HepG2 (cell line): ENCODE data around the gene MTX3. TPM values are rescaled to one million over a fixed set of nuclear protein-coding genes. Genes with fewer than 3 reads are reported as not detected.

Experiments used
- ARNT2 ChIP-seq: sonication (generic); formaldehyde crosslinking; IDR thresholded peaks from 2 replicates; pipeline ENCODE4 v1.8.0; 2022; ENCODE audit warnings: mild to moderate bottlenecking, low read depth, missing genetic modification reagents, moderate library complexity
- DMAP1 ChIP-seq: IDR thresholded peaks from 2 replicates; pipeline ENCODE4 v1.6.1; 2016
- HNRNPL ChIP-seq: fragments of 200-400 bp; formaldehyde crosslinking; IDR thresholded peaks from 2 replicates; pipeline ENCODE4 v1.6.1; 2017; ENCODE audit warnings: mild to moderate bottlenecking, low read depth, low read length
- KLF13 ChIP-seq: sonication (generic); formaldehyde crosslinking; IDR thresholded peaks from 2 replicates; pipeline ENCODE4 v1.4.0; 2020; ENCODE audit warnings: mild to moderate bottlenecking, missing genetic modification reagents
- SAP130 ChIP-seq: IDR thresholded peaks from 2 replicates; pipeline ENCODE4 v1.6.1; 2016; ENCODE audit warnings: low read depth
- YEATS4 ChIP-seq: sonication (generic); formaldehyde crosslinking; IDR thresholded peaks from 2 replicates; pipeline ENCODE4 v1.4.0; 2020; ENCODE audit warnings: missing genetic modification reagents, borderline replicate concordance
- ZNF326 ChIP-seq: sonication (generic); formaldehyde crosslinking; IDR thresholded peaks from 2 replicates; pipeline ENCODE4 v1.4.0; 2020; ENCODE audit warnings: missing genetic modification reagents, borderline replicate concordance
- ZNF331 ChIP-seq: sonication (generic); formaldehyde crosslinking; IDR thresholded peaks from 2 replicates; pipeline ENCODE4 v1.4.0; 2020; ENCODE audit warnings: missing genetic modification reagents
- ZNF572 ChIP-seq: sonication (generic); formaldehyde crosslinking; IDR thresholded peaks from 2 replicates; pipeline ENCODE4 v1.5.1; 2020; ENCODE audit warnings: mild to moderate bottlenecking, missing genetic modification reagents
- ZNF737 ChIP-seq: sonication (generic); formaldehyde crosslinking; IDR thresholded peaks from 2 replicates; pipeline ENCODE4 v1.5.0; 2020; ENCODE audit warnings: missing genetic modification reagents, mild to moderate bottlenecking, borderline replicate concordance
- ZNF773 ChIP-seq: sonication (generic); formaldehyde crosslinking; IDR thresholded peaks from 2 replicates; pipeline ENCODE4 v1.4.0; 2020; ENCODE audit warnings: missing genetic modification reagents, borderline replicate concordance
- polyA plus RNA-seq, 8 experiments: library from polyadenylated mRNA; depleted of rRNA in 3 of 8; stranded (reverse) in 7 of 8; unstranded in 1 of 8; fragments of >200 nt; fragmentation: Illumina TruSeq in 4 of 8; extraction: Trizol in 4 of 8; gene quantifications; 2 replicates each; pipeline versions ENCODE4 v1.2.1 to v1.2.3, GENCODE V29; 2011 to 2016; ENCODE audit warnings: low read depth in 4 of 8, missing spikeins in 1 of 8, mixed read lengths in 1 of 8; ENCODE audit not compliant: insufficient read depth in 1 of 8
- total RNA-seq, 5 experiments: library from RNA; depleted of rRNA; stranded (reverse); fragments of >200 nt; fragmentation: Illumina TruSeq; extraction: Trizol; gene quantifications; 2 replicates each; pipeline ENCODE4 v1.2.3, GENCODE V29; 2016; ENCODE audit warnings: low read depth in 1 of 5
- TF ChIP-seq, protein P1 (sequence below): sonication (generic); formaldehyde crosslinking; IDR thresholded peaks from 2 replicates; pipeline ENCODE4 v1.5.1; 2020; ENCODE audit warnings: mild to moderate bottlenecking, missing genetic modification reagents, borderline replicate concordance
- TF ChIP-seq, protein P2 (sequence below): sonication (generic); formaldehyde crosslinking; IDR thresholded peaks from 2 replicates; pipeline ENCODE4 v1.5.0; 2020; ENCODE audit warnings: mild to moderate bottlenecking, missing genetic modification reagents, borderline replicate concordance
- TF ChIP-seq, protein P3 (sequence below): sonication (generic); formaldehyde crosslinking; IDR thresholded peaks from 2 replicates; pipeline ENCODE4 v1.5.1; 2020; ENCODE audit warnings: mild to moderate bottlenecking, missing genetic modification reagents, moderate library complexity

Gene MTX3
- total and polyA plus RNA-seq, 2 of the 13 experiments (the other 11 are each of a cell fraction or from before 2014, with no cell fraction given): 9.9 to 16.7 TPM

- TF ChIP-seq, protein P1, sequence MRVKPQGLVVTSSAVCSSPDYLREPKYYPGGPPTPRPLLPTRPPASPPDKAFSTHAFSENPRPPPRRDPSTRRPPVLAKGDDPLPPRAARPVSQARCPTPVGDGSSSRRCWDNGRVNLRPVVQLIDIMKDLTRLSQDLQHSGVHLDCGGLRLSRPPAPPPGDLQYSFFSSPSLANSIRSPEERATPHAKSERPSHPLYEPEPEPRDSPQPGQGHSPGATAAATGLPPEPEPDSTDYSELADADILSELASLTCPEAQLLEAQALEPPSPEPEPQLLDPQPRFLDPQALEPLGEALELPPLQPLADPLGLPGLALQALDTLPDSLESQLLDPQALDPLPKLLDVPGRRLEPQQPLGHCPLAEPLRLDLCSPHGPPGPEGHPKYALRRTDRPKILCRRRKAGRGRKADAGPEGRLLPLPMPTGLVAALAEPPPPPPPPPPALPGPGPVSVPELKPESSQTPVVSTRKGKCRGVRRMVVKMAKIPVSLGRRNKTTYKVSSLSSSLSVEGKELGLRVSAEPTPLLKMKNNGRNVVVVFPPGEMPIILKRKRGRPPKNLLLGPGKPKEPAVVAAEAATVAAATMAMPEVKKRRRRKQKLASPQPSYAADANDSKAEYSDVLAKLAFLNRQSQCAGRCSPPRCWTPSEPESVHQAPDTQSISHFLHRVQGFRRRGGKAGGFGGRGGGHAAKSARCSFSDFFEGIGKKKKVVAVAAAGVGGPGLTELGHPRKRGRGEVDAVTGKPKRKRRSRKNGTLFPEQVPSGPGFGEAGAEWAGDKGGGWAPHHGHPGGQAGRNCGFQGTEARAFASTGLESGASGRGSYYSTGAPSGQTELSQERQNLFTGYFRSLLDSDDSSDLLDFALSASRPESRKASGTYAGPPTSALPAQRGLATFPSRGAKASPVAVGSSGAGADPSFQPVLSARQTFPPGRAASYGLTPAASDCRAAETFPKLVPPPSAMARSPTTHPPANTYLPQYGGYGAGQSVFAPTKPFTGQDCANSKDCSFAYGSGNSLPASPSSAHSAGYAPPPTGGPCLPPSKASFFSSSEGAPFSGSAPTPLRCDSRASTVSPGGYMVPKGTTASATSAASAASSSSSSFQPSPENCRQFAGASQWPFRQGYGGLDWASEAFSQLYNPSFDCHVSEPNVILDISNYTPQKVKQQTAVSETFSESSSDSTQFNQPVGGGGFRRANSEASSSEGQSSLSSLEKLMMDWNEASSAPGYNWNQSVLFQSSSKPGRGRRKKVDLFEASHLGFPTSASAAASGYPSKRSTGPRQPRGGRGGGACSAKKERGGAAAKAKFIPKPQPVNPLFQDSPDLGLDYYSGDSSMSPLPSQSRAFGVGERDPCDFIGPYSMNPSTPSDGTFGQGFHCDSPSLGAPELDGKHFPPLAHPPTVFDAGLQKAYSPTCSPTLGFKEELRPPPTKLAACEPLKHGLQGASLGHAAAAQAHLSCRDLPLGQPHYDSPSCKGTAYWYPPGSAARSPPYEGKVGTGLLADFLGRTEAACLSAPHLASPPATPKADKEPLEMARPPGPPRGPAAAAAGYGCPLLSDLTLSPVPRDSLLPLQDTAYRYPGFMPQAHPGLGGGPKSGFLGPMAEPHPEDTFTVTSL (CRISPR knock-in tag): no peak; the same call in none of the 2 replicates
- TF ChIP-seq ZNF737 (CRISPR knock-in tag) (no peak), ARNT2 (CRISPR knock-in tag) (peak; percentile 25; the same call in 1 of the 2 replicates), ZNF773 (CRISPR knock-in tag) (no peak), ZNF326 (CRISPR knock-in tag) (no peak), YEATS4 (CRISPR knock-in tag) (peak; percentile 85), ZNF572 (CRISPR knock-in tag) (peak; percentile 71; the same call in 1 of the 2 replicates), HNRNPL (0 out of 2 replicates have a peak, but pooled peaks have one; percentile 37), ZNF331 (CRISPR knock-in tag) (0 out of 2 replicates have a peak, but pooled peaks have one; percentile 39), SAP130 (CRISPR knock-in tag) (peak; percentile 80), DMAP1 (CRISPR knock-in tag) (peak; percentile 85), KLF13 (0 out of 2 replicates have a peak, but pooled peaks have one; percentile 36)
- TF ChIP-seq, protein P2, sequence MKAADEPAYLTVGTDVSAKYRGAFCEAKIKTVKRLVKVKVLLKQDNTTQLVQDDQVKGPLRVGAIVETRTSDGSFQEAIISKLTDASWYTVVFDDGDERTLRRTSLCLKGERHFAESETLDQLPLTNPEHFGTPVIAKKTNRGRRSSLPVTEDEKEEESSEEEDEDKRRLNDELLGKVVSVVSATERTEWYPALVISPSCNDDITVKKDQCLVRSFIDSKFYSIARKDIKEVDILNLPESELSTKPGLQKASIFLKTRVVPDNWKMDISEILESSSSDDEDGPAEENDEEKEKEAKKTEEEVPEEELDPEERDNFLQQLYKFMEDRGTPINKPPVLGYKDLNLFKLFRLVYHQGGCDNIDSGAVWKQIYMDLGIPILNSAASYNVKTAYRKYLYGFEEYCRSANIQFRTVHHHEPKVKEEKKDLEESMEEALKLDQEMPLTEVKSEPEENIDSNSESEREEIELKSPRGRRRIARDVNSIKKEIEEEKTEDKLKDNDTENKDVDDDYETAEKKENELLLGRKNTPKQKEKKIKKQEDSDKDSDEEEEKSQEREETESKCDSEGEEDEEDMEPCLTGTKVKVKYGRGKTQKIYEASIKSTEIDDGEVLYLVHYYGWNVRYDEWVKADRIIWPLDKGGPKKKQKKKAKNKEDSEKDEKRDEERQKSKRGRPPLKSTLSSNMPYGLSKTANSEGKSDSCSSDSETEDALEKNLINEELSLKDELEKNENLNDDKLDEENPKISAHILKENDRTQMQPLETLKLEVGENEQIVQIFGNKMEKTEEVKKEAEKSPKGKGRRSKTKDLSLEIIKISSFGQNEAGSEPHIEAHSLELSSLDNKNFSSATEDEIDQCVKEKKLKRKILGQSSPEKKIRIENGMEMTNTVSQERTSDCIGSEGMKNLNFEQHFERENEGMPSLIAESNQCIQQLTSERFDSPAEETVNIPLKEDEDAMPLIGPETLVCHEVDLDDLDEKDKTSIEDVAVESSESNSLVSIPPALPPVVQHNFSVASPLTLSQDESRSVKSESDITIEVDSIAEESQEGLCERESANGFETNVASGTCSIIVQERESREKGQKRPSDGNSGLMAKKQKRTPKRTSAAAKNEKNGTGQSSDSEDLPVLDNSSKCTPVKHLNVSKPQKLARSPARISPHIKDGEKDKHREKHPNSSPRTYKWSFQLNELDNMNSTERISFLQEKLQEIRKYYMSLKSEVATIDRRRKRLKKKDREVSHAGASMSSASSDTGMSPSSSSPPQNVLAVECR (CRISPR knock-in tag): peak; percentile 90
- TF ChIP-seq, protein P3, sequence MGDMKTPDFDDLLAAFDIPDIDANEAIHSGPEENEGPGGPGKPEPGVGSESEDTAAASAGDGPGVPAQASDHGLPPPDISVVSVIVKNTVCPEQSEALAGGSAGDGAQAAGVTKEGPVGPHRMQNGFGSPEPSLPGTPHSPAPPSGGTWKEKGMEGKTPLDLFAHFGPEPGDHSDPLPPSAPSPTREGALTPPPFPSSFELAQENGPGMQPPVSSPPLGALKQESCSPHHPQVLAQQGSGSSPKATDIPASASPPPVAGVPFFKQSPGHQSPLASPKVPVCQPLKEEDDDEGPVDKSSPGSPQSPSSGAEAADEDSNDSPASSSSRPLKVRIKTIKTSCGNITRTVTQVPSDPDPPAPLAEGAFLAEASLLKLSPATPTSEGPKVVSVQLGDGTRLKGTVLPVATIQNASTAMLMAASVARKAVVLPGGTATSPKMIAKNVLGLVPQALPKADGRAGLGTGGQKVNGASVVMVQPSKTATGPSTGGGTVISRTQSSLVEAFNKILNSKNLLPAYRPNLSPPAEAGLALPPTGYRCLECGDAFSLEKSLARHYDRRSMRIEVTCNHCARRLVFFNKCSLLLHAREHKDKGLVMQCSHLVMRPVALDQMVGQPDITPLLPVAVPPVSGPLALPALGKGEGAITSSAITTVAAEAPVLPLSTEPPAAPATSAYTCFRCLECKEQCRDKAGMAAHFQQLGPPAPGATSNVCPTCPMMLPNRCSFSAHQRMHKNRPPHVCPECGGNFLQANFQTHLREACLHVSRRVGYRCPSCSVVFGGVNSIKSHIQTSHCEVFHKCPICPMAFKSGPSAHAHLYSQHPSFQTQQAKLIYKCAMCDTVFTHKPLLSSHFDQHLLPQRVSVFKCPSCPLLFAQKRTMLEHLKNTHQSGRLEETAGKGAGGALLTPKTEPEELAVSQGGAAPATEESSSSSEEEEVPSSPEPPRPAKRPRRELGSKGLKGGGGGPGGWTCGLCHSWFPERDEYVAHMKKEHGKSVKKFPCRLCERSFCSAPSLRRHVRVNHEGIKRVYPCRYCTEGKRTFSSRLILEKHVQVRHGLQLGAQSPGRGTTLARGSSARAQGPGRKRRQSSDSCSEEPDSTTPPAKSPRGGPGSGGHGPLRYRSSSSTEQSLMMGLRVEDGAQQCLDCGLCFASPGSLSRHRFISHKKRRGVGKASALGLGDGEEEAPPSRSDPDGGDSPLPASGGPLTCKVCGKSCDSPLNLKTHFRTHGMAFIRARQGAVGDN: peak; percentile 94
Measured at GRCh38 chr5:79990598-79991507, at the start of gene MTX3 (continued).
